Measurements from ENCODE around the gene MAML3. TPM values are rescaled to one million over a fixed set of nuclear protein-coding genes. Genes with fewer than 3 reads are reported as not detected.

MAML3 gene
- total and polyA plus RNA-seq, 2 experiments from 2014 or later = 1.7 to 6.5 TPM

DNA sequence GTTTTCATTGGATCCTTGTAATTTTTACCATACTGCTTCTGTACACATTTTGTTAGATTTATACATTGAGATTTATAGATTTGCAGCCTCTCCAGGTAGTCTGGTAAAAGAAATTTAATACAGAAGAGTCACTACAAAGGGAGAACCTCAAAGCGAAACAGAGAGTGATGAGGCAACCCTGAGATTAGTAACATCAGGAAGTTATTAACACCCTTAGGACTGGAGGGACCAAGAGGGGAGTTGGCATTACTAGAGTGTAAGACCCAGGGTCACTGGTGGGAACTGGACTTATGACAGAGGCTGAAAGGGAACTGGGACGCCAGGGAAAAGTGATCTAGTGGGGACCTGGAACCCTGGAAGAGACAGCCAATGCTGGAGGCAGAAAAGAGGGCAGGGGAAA lies 20.6 kb upstream of the MAML3 start:
- H3K9me2 ChIP-seq (ENCODE audit: insufficient read depth) = no peaks in the 10 kb centered on the region
- TF ChIP-seq, protein P1, sequence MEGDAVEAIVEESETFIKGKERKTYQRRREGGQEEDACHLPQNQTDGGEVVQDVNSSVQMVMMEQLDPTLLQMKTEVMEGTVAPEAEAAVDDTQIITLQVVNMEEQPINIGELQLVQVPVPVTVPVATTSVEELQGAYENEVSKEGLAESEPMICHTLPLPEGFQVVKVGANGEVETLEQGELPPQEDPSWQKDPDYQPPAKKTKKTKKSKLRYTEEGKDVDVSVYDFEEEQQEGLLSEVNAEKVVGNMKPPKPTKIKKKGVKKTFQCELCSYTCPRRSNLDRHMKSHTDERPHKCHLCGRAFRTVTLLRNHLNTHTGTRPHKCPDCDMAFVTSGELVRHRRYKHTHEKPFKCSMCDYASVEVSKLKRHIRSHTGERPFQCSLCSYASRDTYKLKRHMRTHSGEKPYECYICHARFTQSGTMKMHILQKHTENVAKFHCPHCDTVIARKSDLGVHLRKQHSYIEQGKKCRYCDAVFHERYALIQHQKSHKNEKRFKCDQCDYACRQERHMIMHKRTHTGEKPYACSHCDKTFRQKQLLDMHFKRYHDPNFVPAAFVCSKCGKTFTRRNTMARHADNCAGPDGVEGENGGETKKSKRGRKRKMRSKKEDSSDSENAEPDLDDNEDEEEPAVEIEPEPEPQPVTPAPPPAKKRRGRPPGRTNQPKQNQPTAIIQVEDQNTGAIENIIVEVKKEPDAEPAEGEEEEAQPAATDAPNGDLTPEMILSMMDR (conservative IDR thresholded peaks at IDR 0.05; ENCODE audit: low read depth in 2 of 2) = no peak
- no peak for TF ChIP-seq EZH2 (IDR thresholded peaks at IDR 0.05; ENCODE audit: low read depth, unreplicated experiment)
- TF ChIP-seq ZNF114 (CRISPR knock-in tag; IDR thresholded peaks at IDR 0.05) = no peak
- TF ChIP-seq CREB1 (CRISPR knock-in tag; IDR thresholded peaks at IDR 0.05; ENCODE audit: low read depth) = no peak
- TF ChIP-seq NANOG (IDR thresholded peaks at IDR 0.05; ENCODE audit: borderline replicate concordance) = no peak
- TF ChIP-seq, protein P2, sequence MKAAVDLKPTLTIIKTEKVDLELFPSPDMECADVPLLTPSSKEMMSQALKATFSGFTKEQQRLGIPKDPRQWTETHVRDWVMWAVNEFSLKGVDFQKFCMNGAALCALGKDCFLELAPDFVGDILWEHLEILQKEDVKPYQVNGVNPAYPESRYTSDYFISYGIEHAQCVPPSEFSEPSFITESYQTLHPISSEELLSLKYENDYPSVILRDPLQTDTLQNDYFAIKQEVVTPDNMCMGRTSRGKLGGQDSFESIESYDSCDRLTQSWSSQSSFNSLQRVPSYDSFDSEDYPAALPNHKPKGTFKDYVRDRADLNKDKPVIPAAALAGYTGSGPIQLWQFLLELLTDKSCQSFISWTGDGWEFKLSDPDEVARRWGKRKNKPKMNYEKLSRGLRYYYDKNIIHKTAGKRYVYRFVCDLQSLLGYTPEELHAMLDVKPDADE (IDR thresholded peaks at IDR 0.05) = no peak
- TF ChIP-seq ZNF331 (CRISPR knock-in tag; IDR thresholded peaks at IDR 0.05; ENCODE audit: low read depth) = no peak
- TF ChIP-seq EZH2phosphoT487 (IDR thresholded peaks at IDR 0.05; ENCODE audit: unreplicated experiment) = no peak
- no peak for TF ChIP-seq POLR2AphosphoS5 (IDR thresholded peaks at IDR 0.05; ENCODE audit: low read depth)
- TF ChIP-seq, protein P3, sequence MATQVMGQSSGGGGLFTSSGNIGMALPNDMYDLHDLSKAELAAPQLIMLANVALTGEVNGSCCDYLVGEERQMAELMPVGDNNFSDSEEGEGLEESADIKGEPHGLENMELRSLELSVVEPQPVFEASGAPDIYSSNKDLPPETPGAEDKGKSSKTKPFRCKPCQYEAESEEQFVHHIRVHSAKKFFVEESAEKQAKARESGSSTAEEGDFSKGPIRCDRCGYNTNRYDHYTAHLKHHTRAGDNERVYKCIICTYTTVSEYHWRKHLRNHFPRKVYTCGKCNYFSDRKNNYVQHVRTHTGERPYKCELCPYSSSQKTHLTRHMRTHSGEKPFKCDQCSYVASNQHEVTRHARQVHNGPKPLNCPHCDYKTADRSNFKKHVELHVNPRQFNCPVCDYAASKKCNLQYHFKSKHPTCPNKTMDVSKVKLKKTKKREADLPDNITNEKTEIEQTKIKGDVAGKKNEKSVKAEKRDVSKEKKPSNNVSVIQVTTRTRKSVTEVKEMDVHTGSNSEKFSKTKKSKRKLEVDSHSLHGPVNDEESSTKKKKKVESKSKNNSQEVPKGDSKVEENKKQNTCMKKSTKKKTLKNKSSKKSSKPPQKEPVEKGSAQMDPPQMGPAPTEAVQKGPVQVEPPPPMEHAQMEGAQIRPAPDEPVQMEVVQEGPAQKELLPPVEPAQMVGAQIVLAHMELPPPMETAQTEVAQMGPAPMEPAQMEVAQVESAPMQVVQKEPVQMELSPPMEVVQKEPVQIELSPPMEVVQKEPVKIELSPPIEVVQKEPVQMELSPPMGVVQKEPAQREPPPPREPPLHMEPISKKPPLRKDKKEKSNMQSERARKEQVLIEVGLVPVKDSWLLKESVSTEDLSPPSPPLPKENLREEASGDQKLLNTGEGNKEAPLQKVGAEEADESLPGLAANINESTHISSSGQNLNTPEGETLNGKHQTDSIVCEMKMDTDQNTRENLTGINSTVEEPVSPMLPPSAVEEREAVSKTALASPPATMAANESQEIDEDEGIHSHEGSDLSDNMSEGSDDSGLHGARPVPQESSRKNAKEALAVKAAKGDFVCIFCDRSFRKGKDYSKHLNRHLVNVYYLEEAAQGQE (IDR thresholded peaks at IDR 0.05; ENCODE audit: unreplicated experiment) = no peak
- TF ChIP-seq STAT1 (IDR thresholded peaks at IDR 0.05; ENCODE audit: unreplicated experiment) = no peak
- no peak for TF ChIP-seq JUNB (IDR thresholded peaks at IDR 0.05; ENCODE audit: unreplicated experiment)
- TF ChIP-seq, protein P4, sequence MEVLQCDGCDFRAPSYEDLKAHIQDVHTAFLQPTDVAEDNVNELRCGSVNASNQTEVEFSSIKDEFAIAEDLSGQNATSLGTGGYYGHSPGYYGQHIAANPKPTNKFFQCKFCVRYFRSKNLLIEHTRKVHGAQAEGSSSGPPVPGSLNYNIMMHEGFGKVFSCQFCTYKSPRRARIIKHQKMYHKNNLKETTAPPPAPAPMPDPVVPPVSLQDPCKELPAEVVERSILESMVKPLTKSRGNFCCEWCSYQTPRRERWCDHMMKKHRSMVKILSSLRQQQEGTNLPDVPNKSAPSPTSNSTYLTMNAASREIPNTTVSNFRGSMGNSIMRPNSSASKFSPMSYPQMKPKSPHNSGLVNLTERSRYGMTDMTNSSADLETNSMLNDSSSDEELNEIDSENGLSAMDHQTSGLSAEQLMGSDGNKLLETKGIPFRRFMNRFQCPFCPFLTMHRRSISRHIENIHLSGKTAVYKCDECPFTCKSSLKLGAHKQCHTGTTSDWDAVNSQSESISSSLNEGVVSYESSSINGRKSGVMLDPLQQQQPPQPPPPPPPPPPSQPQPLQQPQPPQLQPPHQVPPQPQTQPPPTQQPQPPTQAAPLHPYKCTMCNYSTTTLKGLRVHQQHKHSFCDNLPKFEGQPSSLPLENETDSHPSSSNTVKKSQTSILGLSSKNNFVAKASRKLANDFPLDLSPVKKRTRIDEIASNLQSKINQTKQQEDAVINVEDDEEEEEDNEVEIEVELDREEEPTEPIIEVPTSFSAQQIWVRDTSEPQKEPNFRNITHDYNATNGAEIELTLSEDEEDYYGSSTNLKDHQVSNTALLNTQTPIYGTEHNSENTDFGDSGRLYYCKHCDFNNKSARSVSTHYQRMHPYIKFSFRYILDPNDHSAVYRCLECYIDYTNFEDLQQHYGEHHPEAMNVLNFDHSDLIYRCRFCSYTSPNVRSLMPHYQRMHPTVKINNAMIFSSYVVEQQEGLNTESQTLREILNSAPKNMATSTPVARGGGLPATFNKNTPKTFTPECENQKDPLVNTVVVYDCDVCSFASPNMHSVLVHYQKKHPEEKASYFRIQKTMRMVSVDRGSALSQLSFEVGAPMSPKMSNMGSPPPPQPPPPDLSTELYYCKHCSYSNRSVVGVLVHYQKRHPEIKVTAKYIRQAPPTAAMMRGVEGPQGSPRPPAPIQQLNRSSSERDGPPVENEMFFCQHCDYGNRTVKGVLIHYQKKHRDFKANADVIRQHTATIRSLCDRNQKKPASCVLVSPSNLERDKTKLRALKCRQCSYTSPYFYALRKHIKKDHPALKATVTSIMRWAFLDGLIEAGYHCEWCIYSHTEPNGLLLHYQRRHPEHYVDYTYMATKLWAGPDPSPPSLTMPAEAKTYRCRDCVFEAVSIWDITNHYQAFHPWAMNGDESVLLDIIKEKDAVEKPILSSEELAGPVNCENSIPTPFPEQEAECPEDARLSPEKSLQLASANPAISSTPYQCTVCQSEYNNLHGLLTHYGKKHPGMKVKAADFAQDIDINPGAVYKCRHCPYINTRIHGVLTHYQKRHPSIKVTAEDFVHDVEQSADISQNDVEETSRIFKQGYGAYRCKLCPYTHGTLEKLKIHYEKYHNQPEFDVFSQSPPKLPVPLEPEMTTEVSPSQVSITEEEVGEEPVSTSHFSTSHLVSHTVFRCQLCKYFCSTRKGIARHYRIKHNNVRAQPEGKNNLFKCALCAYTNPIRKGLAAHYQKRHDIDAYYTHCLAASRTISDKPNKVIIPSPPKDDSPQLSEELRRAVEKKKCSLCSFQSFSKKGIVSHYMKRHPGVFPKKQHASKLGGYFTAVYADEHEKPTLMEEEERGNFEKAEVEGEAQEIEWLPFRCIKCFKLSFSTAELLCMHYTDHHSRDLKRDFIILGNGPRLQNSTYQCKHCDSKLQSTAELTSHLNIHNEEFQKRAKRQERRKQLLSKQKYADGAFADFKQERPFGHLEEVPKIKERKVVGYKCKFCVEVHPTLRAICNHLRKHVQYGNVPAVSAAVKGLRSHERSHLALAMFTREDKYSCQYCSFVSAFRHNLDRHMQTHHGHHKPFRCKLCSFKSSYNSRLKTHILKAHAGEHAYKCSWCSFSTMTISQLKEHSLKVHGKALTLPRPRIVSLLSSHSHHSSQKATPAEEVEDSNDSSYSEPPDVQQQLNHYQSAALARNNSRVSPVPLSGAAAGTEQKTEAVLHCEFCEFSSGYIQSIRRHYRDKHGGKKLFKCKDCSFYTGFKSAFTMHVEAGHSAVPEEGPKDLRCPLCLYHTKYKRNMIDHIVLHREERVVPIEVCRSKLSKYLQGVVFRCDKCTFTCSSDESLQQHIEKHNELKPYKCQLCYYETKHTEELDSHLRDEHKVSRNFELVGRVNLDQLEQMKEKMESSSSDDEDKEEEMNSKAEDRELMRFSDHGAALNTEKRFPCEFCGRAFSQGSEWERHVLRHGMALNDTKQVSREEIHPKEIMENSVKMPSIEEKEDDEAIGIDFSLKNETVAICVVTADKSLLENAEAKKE (CRISPR knock-in tag; IDR thresholded peaks at IDR 0.05) = no peak
- no peaks in the 10 kb centered on the region for H3K36me3 ChIP-seq (ENCODE audit: insufficient read depth)
- Mint-ChIP-seq H3K4me1 (no peaks in the 10 kb centered on the region; the same call in 2 of the 3 replicates), H3K4me3 (no peak overlapping the region), H3K36me3 (ENCODE audit: low read depth) (no peaks in the 10 kb centered on the region), H3K9me3 (no peaks in the 10 kb centered on the region), H3K27me3 (ENCODE audit: insufficient read depth, low read depth, poor library complexity) (peaks cover 1% of the 10 kb centered on the region), H3K27ac (no peak overlapping the region)
- H3F3A ChIP-seq (replicated peaks; ENCODE audit: low read depth) = no peaks in the 10 kb centered on the region
- DNase-seq (ENCODE audit: low spot score) (no peak), ATAC-seq (no peak)
- no peaks in the 10 kb centered on the region for H4K20me1 ChIP-seq (replicated peaks; ENCODE audit: insufficient read depth)
- no peak overlapping the region for H3K4me3 ChIP-seq
- no peaks in the 10 kb centered on the region for H3K27me3 ChIP-seq (ENCODE audit: insufficient read depth)
- no peak overlapping the region for H3K4me2 ChIP-seq
- no peaks in the 10 kb centered on the region for H3K79me2 ChIP-seq (replicated peaks; ENCODE audit: insufficient read depth)
- H2AFZ ChIP-seq = peak overlapping the region; percentile 25; the same call in 1 of the 2 replicates
- no peak overlapping the region for H3K27ac ChIP-seq (ENCODE audit: low read depth)
- no peaks in the 10 kb centered on the region for H3K4me1 ChIP-seq (ENCODE audit: insufficient read depth)
